A549 treated with AZD9567 at 1 μM for 4 hours (cell line): ENCODE results near the gene MISP3. TPM values are rescaled to one million over a fixed set of nuclear protein-coding genes. Genes with fewer than 3 reads are reported as not detected.

ENCODE experiments used
- total RNA-seq: library from RNA; stranded (reverse); fragments of 200-300 nt; extraction: Qiagen RNA extraction; gene quantifications from 5 replicates; pipeline ENCODE4 v1.2.3, GENCODE V29; 2022; ENCODE audit not compliant: insufficient read depth

Gene MISP3
- 3.9 to 4.9 TPM (median 4.5 TPM) in 4 of 5 replicates, not detected in the other for total RNA-seq

DNA sequence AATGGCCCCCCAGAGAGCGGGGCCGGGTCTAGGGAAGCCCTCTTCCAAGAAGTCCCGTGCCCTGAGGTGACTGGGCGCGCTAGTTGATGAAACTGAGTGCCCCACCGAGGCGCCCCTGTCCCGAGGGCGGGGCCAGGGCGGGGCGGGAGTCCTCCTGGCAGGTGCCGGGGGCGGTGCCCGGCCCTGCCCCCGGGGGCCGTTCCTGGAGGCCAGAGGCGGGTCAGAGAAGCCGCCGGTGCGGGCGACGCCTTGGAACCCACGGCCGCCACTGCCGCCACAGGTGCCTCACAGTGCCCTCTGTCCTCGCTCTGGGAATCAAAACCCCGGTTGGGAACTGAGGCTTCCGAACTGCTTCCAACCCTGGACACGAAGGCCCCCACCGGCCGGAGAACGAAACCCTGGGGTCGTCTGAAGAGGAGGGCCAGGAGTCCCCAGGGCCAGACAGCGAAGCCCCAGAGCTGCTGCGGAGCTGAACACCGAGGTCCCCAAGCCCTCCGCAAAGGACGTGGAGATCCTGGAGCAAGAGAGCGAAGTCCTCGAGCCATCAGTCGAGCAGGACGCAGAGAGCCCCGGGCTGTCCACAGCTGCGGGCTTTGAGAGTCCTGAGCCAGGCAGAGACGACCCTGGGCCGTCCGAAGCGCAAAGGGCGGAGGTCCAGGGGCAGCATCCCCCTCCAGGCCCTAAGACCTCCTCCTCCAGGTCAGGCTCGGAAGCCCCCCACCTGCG, at the start of gene MISP3:
Gene MISP3 (plus strand): TSS at position 252 of the 726 bp plus-strand sequence. CDS start 524 bp downstream, outside the sequence.

DNA sequence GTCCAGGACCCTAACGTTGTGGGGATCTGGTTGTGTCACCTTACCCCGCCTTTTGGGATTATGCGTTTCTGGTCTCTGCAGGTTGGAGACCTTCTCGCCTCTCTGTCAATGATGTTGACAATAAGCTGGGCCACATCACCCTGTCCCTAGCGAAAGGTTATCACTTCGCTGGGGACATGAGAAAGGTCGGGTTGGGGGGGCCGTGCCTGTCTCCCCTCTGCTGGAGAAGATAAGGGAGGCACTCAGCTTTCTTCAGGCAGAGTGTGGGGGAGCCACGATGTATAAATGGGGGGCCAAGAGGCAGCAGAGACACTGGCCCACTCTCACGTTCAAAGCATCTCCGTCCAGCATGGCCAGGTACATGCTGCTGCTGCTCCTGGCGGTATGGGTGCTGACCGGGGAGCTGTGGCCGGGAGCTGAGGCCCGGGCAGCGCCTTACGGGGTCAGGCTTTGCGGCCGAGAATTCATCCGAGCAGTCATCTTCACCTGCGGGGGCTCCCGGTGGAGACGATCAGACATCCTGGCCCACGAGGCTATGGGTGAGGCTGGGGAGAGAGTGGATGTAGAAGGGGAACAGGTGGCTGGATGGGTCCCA, 44.6 kb upstream of the MISP3 start, which contains the start of gene RLN3:
Gene RLN3 (plus strand): TSS at position 293 of the 595 bp plus-strand sequence. CDS start 57 bp downstream, at position 350.

DNA sequence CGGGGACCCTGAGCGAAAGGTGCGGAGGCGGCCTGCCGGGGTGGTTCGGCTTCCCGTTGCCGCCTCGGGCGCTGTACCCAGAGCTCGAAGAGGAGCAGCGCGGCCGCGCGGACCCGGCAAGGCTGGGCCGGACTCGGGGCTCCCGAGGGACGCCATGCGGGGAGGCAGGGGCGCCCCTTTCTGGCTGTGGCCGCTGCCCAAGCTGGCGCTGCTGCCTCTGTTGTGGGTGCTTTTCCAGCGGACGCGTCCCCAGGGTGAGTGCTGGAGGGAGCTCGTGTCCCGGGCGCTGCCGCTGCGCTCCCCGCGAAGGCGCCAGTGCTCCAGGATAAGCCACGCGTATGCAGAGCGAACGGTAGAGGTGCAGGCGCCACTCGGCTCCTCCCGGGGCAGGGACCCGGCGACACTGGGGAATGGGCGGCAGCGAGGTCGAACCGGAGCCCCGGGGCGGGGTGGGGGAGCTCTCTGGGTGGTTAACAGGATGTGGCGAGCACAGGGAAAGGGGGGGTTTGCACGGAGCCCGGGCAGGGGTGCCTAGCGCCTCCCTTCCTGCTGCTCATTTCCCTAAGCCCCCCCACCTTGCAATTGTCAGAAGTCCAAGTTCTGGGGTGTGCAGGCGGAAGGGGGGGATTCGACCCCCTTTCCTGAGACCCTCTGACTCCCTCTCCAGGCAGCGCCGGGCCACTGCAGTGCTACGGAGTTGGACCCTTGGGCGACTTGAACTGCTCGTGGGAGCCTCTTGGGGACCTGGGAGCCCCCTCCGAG, 40.7 kb upstream of the MISP3 start, which contains the start of gene IL27RA:
Gene IL27RA (plus strand): TSS at position 44 of the 762 bp plus-strand sequence. CDS start 111 bp downstream, at position 155.

DNA sequence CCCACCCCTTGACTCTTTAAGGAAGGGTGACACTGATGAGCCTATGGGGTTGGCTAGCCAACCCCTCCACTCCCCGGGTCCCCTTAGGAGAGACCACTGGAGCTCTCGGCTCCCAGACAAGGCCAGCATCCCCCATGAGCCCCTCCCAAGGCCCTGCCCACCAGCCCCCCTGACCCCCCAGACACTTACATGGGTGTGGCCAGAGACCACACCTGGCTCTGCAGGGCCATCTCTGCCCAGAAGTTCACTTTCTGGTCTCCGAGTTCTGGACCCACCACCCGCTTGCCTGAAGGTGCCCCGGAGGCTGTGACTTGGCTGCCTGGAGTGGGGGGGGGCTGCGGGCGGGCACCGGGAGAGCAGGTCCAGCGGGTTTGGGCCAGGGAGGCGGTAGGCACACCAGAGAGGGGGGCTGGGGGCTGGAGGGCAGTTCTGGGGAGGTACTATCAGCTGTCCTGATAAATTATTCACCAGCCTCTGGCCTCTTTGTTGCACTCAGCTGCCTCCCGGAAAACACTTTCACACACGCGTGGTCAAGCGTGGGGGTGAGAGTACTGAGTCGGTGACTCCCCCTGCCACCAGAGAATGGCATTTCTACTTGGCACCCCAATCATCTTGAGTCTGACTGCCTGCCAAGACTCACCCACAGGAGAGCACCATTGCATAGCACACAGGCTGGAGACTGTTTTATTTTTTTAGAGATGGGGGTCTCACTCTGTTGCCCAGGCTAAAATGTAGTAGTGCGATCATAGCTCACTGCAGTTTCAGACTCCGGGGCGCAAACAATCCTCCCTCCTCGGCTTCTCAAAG, 10.6 kb upstream of the MISP3 start, which contains the start of gene PALM3:
Gene PALM3 (minus strand): TSS at position 326 of the 807 bp plus-strand sequence. CDS start 96 bp downstream, at position 230.

DNA sequence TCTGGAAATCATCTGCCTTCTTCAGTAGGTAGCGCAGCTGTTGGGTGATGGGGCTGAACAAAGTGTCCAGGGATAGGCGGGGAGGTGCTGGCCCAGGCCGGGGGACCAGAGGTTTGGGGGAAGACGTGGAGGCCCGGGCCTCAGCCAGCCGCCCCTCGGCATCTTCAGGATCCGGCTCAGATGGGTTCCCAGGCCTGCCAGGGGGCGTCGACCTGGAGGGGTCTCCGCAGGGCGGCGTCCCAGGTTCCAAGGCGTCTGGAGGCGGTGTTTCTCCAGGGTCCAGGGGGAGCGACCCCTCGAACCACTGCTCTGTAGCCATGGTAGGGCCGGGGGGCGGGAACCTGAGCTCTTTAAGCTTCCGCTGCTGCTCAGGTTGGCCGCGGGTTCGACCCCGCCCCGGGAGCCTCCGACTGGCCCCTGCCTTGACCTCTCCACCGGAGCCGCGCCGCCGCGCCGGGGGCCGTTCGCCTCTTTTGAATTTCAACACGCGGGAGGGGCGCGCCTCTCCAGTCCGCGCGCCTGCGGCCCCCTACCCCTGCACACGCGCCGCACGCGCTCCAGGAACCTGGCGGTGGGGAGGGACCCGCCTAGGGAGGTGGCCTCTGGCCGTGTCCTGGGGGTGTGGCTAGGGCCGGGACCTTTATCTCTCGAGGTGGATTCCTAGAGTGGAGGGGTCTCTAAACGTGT, 12.9 kb downstream of the MISP3 start, which contains the start of gene C19orf67:
Gene C19orf67 (minus strand): TSS at position 475 of the 687 bp plus-strand sequence. CDS start 156 bp downstream, at position 319.

DNA sequence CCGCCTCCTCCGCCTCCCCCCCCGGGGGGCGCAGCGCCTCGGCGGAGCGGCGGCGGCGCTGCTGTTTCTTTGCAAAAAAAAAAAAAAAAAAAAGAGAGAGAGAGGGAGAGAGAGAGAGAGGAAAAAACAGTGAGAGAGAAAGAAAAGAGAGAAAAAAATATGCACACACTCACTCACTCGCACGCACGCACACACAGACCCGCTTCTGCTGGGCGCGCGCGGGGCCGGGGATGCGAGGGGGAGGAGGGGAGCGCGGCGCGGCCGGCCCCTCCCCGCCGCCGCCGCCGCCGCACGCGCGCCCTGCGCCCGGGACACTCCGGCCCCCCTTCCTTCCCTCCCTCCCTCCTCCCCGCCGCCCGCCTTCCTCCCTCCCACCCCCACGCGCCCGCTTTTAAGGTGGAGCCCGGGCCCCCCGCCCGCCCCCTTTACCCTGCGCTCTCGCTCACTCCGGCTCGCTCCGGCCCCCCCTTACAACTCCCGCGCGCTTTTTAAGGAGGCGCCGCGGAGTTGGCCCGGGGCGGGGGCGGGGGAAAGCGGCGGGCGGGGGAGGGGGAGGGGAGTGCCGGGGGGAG, 18.0 kb downstream of the MISP3 start, which contains the start of gene SAMD1:
Gene SAMD1 (minus strand): TSS at position 243 of the 572 bp plus-strand sequence.

DNA sequence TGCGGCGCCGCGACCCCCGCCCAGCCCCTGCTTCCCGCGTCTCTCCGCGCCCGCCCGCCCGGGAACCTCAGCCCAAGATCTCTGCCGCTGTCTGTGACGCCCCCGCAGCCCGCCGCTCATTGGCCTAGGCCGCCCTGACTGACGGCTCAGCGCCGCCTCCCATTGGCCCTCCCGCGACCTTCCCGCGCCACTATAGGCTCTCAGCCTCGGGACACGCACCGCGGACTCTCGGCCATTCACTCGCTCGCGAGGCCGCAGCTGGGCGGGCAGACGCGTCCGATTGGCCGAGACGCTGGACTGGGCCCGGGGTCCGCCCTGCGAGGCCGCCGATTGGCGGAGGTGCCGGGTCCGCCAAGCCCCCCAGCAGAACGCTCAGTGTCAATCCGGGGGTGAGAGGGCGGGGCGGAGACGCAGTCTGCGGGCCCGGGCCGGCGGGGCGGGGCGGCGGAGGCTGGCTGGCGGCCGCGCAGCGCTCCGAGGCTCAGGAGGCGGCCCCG, 45.1 kb downstream of the MISP3 start, which contains the start of gene PRKACA:
Gene PRKACA (minus strand): TSS at position 95 of the 497 bp plus-strand sequence. CDS start 215 bp downstream, outside the sequence.

Other genes starting within 250 kb of the MISP3 start
- gene NANOS3, start 195.7 kb upstream of the MISP3 start, total RNA-seq: 2.3 to 3.1 TPM (median 2.5 TPM) in 4 of 5 replicates, not detected in the other
- gene BRME1, start 166.7 kb upstream of the MISP3 start, total RNA-seq: 0.08 to 0.55 TPM (median 0.37 TPM) in 4 of 5 replicates, not detected in the other
- gene CC2D1A, start 166.6 kb upstream of the MISP3 start, total RNA-seq: 8.2 to 10.9 TPM (median 9.5 TPM) in 5 replicates
- 1.1 to 4.3 TPM (median 1.5 TPM) in 5 replicates for gene PODNL1, start 134.4 kb upstream of the MISP3 start, total RNA-seq
- gene DCAF15, start 120.3 kb upstream of the MISP3 start, total RNA-seq: 14.7 to 22.8 TPM (median 21.9 TPM) in 5 replicates
- 2.5 to 5.8 TPM (median 5.0 TPM) in 5 replicates for gene RFX1, start 66.5 kb upstream of the MISP3 start, total RNA-seq
- not detected in 5 replicates for gene RLN3, start 44.6 kb upstream of the MISP3 start, total RNA-seq
- gene IL27RA, start 41.0 kb upstream of the MISP3 start, total RNA-seq: 7.7 to 9.5 TPM (median 9.1 TPM) in 5 replicates
- 1.6 to 2.4 TPM (median 2.3 TPM) in 5 replicates for gene PALM3, start 10.7 kb upstream of the MISP3 start, total RNA-seq
- gene C19orf67, start 13.0 kb downstream of the MISP3 start, total RNA-seq: not detected in 5 replicates
- gene SAMD1, start 18.0 kb downstream of the MISP3 start, total RNA-seq: 28.7 to 39.0 TPM (median 35.6 TPM) in 5 replicates
- gene PRKACA, start 45.0 kb downstream of the MISP3 start, total RNA-seq: 30.4 to 51.2 TPM (median 33.2 TPM) in 5 replicates
- 24.6 to 35.1 TPM (median 34.0 TPM) in 5 replicates for gene ASF1B, start 63.8 kb downstream of the MISP3 start, total RNA-seq
- 3.6 to 11.0 TPM (median 4.3 TPM) in 5 replicates for gene ADGRL1, start 133.4 kb downstream of the MISP3 start, total RNA-seq